ENCODE data around the gene C11orf24. TPM values are rescaled to one million over a fixed set of nuclear protein-coding genes. Genes with fewer than 3 reads are reported as not detected.

C11orf24 gene
- total RNA-seq, 6 experiments from 2014 or later = 39.4 to 70.9 (median 62.4) TPM

DNA sequence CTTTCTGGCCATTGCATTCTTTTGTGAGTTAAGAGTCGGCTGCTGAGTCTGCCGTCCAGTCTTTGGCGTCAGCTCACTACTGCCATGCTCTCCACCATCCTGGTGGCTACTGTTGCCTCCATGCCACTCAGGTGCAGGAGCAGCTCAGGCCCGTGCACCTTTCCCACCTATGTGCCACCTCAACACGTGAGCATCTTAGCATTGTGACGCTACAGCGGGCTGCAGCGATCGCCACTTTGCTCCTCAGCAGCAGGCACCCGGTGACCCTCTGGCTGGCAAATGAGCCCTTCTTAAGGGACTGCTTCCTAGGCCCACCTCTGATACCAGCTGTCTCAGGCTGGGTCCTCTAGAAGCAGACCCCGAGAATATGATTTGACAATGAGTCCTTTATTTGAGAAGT is 47.2 kb downstream of the C11orf24 start:
- Histone ChIP-seq H3K27ac (no peak overlapping the region), H3K4me1 (no peaks in the 10 kb centered on the region), H3K4me3 (no peak overlapping the region), H3K9me3 (no peaks in the 10 kb centered on the region), H3K27me3 (no peaks in the 10 kb centered on the region), H3K36me3 (no peaks in the 10 kb centered on the region)
- ATAC-seq = no peak
- TF ChIP-seq, protein P1, sequence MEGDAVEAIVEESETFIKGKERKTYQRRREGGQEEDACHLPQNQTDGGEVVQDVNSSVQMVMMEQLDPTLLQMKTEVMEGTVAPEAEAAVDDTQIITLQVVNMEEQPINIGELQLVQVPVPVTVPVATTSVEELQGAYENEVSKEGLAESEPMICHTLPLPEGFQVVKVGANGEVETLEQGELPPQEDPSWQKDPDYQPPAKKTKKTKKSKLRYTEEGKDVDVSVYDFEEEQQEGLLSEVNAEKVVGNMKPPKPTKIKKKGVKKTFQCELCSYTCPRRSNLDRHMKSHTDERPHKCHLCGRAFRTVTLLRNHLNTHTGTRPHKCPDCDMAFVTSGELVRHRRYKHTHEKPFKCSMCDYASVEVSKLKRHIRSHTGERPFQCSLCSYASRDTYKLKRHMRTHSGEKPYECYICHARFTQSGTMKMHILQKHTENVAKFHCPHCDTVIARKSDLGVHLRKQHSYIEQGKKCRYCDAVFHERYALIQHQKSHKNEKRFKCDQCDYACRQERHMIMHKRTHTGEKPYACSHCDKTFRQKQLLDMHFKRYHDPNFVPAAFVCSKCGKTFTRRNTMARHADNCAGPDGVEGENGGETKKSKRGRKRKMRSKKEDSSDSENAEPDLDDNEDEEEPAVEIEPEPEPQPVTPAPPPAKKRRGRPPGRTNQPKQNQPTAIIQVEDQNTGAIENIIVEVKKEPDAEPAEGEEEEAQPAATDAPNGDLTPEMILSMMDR (IDR thresholded peaks at IDR 0.05) = no peak
- no peak for TF ChIP-seq POLR2A (IDR thresholded peaks at IDR 0.05)
- 88% methylated on average over 8 of the region's 11 CpGs for WGBS (ENCODE audit: insufficient coverage, low coverage, low lambda C conversion rate, missing lambda C conversion rate)
- intact Hi-C loops (cut with DNase I) = no loop called here
- DNase-seq = no peak

DNA sequence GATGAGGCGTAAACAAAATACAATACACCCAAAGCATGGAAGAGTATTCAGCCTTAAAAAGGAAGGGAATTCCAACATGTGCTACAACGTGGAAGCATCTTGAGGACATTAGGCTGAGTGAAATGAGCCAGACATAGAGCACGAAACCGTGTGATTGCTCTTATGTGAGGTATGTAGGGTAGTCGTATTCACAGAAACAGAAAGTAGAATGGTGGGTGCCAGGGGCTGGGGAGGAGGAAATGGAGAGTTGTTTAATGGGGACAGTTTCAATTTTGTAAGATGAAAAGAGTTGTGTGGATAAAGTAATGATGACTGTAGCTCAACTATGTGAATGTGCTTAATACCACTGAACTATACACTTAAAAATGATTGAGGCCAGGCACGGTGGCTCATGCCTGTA is 48.5 kb downstream of the C11orf24 start:
- no peaks in the 10 kb centered on the region for H3K27me3 ChIP-seq
- no peak for TF ChIP-seq POLR2A (IDR thresholded peaks at IDR 0.05)
- TF ChIP-seq, protein P1 (IDR thresholded peaks at IDR 0.05) = no peak
- H3K9me3 ChIP-seq = no peaks in the 10 kb centered on the region
- ATAC-seq (no peak), DNase-seq (no peak)
- no peak overlapping the region for H3K4me3 ChIP-seq
- H3K4me1 ChIP-seq = no peaks in the 10 kb centered on the region
- 73% methylated on average over 6 of the region's 6 CpGs for WGBS (ENCODE audit: insufficient coverage, low coverage, low lambda C conversion rate, missing lambda C conversion rate)
- no peaks in the 10 kb centered on the region for H3K36me3 ChIP-seq
- intact Hi-C loops (cut with DNase I) = no loop called here
- H3K27ac ChIP-seq = no peak overlapping the region

DNA sequence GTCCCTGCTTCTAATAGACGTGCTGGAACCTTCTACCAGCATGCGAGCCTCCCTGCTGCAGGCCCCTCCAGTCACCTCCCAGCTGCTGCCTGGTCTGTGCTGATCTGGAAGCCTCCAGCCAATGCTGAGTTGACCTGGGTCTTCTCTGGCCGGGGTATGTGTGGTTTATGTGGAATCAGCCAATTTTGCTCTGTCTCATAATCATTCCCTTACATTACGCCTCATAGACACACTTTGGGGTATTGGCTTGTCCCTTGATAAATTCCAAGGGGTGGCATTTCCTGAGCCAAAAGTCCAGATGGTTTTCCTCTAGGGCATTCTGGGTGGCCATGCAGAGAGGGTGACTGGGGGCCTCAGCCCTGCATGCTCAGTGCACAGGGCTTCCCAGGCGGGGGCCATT is 50.4 kb downstream of the C11orf24 start:
- 69% methylated on average over 3 of the region's 5 CpGs for WGBS (ENCODE audit: insufficient coverage, low coverage, low lambda C conversion rate, missing lambda C conversion rate)
- ATAC-seq = no peak
- intact Hi-C loops (cut with DNase I) = no loop called here
- H3K36me3 ChIP-seq = no peaks in the 10 kb centered on the region
- TF ChIP-seq, protein P1 (IDR thresholded peaks at IDR 0.05) = no peak
- TF ChIP-seq POLR2A (IDR thresholded peaks at IDR 0.05) = no peak
- no peaks in the 10 kb centered on the region for H3K9me3 ChIP-seq
- H3K27me3 ChIP-seq = no peaks in the 10 kb centered on the region
- H3K4me3 ChIP-seq = no peak overlapping the region
- no peaks in the 10 kb centered on the region for H3K4me1 ChIP-seq
- DNase-seq = no peak
- no peak overlapping the region for H3K27ac ChIP-seq

DNA sequence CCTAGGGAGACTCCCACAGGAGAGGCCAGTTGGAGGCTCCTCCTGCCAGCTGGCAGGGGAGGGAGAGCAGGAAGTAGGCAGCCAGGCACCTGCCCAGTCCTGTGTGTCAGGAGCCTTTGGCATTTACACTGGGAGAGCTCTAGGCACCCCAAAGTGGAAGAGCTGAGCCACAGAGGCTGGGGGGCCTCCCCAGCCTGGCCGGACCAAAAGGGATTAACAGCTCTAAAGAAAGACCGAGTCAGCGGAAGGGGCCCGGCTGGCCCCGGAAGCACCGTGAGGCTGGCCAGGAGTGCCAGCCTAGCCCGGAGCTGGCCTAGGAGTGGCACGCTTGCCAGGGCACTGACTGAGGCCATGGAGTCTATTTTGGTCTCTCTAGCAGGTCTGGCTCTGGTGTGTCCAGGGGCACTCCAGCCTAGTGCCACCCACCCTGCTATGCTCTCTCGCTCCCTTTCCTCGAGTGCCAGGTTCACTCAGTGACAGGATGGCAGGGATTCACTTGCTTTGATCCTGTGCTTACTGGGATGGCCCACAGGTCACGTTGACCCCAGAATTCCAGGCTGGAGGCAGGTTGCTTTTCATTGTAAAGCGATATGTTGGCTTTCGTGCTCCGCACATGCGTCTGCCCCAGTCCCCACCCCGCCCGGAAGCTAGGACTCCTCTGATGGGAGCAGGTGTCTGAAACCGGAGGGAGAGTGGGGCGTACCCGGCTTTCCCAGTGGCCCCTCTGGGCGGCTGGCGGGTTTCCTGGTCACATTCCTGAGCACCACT is 55.4 kb downstream of the C11orf24 start:
- no peaks in the 10 kb centered on the region for H3K9me3 ChIP-seq
- no peaks in the 10 kb centered on the region for H3K36me3 ChIP-seq
- H3K4me3 ChIP-seq = no peak overlapping the region
- intact Hi-C loops (cut with DNase I) = loop anchor here in 1 of 2 donors (10.0 kb wide), 1 partner anchor 78 kb away; no protein-coding TSS in a partner anchor
- H3K4me1 ChIP-seq = peaks cover 0 to 20% (median 5%) of the 10 kb centered on the region in 4 donors
- TF ChIP-seq, protein P1 (IDR thresholded peaks at IDR 0.05) = no peak
- no peak for TF ChIP-seq POLR2A (IDR thresholded peaks at IDR 0.05)
- WGBS (ENCODE audit: insufficient coverage, low coverage, low lambda C conversion rate, missing lambda C conversion rate) = 97% methylated on average over 5 of the region's 22 CpGs
- no peak overlapping the region for H3K27ac ChIP-seq
- DNase-seq = peak; percentile 51 to 64 (median 63)
- H3K27me3 ChIP-seq = no peaks in the 10 kb centered on the region
- peak; percentile 12 to 50 (median 34) for ATAC-seq

All from right lobe of liver (tissue), 6 donors.